HG03095 (cell line): ENCODE results near the gene LCA5L.

Source experiments
- ATAC-seq: cut with Tn5 transposase; IDR thresholded peaks from one replicate; pipeline ENCODE4 v1.9.1; 2021; ENCODE audit warnings: moderate library complexity; ENCODE audit not compliant: unreplicated experiment

Gene LCA5L

DNA sequence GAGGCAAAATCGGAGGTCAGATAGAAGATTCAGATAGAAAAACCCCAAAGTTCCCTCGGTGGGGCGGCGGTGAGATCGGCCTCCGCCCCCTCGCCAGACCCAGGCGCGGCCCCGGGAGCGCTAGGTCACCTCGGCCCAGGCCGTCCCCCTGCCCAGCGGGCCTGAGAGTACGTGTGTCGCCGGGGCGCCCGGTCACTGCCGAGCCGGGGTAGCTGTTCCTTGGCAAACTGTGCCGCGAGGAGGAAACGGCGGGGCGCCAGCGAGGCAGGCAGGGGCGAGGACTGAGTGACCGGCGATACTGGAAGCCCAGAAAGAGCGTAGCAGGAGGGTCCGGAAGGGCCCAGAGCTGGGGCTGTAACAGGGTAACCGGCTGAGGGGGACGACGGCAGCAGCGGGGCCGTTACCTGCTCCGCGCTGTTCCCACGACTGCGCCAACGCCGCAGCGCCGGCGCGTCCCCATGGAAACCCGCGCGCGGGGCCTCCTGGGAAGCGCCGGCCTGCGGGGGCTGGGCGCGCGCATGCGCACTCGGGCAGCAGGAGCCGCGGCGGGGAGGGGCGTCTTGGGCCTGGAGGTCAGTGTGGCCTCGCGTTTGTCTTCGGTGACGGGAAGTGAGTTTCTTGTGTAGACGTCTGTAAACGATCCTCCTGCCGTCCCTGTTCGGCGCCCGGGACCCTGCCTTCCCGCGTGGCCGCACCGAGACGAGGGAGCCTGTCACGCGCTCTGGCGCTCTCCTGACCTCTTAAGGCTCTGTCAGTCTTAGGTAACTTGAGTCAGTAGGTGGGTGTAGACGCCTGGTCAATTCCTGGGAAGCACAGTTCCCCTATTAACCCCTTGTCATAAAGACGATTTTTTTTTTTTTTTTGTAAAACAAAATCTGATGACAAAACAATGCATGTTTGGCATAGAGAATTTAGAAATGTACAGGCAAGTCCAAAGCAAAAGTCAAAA lies at the start of gene LCA5L:
Gene LCA5L (minus strand): TSS at position 458 of the 949 bp plus-strand sequence. CDS start 17,285 bp downstream, outside the sequence.
- peak; percentile 93 for ATAC-seq

DNA sequence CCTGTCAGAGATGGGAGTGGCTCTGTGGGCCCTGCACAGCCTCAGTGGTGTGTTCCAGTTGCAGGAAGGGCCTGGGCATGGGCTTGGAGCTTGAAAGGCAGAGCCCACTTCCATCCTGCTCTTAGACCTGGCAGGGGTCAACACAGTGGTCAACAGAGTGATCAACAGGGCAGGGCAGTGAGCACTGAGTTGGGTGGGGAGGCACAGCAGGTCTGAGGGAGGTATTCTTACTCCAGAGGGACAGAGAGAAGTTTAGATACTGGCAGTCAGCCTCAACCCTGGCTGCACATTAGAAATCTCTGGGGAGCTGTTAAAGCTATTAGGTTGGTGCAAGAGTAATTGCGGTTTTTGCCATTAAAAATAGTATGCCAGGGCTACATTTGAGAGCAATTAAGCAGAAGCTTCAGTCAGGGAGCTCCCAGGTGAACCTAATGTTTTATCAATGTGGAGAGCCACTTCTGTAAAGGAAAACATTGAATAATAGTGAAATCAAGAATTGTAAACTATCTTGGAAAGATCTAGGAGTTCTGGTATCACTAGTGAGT lies 43.9 kb upstream of the LCA5L start:
- ATAC-seq: no peak

DNA sequence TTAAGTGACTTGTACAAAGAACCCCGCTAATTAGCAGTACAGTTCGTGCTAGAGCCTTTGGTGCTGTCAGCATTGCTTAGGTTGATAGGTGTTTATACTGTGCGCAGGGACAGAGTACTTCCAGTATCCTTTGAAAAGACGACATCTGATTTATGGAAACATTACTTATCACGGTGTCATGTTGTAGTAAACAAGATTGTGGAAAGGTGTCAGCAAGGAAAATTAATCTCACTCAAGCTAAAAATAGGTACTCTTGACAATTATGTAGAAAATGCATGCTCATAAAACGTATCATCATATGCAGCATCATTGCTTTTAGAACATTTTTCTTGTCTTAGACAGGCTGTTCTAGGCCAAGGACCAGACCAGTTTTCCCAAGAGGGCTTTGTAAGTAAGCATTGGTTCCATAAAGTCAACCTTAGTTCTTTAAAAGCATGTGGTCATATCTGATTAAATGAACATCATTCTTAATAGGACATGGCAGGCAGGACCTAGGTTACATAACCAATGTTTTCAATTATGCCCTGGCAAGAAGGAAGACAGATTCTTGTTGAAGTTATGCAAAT lies 39.2 kb upstream of the LCA5L start:
- ATAC-seq: no peak

DNA sequence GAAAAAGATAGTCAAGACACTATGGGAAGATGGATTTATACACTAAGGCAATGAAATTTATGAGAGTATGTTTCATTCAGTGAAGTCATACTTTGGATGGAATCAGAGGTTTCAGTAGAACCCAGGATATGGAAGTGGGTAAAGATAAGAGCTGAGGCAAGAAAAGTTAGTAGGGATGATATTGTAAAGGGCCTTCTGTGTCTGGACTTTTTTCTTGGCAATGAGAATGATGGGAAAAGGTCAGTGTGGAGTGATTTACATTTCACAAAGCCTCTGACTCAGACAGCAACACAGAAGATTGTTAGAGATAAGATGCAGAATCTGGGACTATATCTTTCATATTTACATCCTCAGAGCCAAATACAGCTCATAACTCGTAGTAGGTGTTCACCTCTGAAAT lies 38.3 kb upstream of the LCA5L start:
- no peak for ATAC-seq

DNA sequence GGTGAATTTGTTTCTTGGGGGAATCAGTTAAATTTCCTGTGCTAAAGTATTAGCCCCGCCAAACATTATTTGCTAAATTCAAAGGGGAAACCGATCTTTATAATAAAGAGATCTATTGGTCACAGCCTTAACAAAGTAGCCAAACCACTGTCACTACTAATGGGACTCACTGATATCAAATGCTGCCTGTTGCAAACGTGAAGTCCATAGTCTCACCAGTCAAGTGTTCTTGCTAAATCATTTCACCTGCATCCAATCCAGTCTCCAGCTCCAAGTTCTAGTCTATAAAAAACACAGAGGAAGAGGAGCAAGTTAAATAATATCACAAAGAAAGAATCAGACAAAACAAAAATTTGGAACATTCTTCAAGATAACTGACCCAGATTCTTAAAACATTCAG lies 36.3 kb upstream of the LCA5L start:
- no peak for ATAC-seq

DNA sequence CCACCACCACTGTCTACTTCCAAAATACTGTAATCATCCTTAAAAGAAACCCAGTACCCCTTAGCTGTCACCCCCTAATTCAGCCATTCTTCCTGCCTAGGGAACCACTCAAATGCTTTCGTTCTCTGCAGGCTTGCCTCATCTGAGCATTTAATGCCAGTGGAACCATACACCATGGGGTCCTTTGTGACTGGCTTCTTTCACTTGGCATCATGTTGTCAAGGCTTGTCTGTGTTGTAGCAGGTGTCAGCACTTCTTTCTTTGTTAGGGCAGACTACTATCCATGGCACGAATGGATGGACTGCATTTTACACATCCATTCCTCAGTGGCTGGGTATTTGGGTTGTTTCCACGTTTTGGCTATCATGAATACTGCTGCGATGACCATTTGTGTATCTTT lies 34.7 kb upstream of the LCA5L start:
- no peak for ATAC-seq

DNA sequence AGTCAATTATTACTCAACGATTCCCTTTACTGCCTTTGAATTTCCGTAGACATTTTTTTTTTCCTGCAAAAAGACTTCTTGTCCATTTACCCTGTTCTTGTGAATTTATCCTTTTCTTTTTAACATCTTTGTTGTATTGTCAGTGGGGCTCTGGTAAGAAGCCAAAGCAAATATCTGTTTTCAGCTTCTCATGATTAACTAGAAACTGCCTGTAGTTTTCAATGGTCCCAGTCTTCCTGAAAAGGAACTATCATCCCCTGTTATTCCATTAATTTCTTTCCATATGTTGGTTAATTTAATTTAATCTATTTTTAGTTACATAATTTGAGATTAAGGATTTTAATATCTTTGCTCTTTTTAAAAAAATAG lies 34.2 kb upstream of the LCA5L start:
- ATAC-seq: no peak

DNA sequence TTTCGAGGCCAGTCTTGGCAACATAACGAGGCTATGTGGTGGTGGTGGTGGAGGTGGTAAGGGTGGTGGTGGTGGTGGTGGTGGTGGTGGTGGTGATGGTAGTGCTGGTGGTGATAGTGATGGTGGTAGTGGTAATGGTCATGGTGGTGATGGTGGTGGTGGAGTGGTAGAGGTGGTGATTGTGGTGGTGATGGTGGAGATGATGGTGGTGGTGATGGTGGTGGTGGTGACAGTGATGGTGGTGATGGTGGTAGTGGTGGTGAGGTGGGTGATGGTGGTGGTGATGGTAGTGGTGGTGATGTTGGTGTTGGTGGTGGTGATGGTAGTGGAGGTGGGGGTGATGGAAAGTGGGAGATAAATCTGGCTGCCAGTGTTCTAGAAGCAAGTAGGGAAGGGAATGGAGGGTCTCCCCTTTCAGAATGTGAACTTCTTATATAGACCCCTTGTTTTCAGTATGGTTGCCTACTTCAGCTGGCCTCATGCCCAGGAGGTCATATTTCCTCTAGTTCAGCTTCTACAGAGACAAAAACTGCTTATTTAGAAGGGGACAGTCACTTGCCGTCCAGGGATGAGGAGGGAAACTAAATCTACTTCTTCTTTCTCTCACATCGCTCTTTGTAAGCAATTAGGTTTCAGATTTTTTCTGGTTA lies 33.7 kb upstream of the LCA5L start:
- no peak for ATAC-seq

DNA sequence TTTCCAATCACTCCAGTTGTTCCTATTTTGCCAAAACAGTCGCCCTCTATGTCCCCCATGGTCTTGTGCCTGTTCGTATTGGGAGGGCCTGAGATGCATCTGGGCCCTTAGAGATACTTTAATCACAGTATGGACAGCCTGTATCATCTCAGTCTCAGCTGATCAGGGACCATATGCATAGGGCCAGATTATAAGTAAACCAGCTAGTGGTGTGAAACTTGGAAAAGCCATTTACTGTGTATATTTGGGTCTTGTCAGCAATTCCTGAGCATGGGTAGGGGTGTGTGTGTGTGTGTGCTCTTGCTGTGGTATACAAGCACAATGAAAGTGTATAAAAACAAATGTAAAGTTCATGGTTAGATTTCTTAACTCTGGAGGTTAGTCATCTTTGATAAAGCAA lies 29.0 kb upstream of the LCA5L start:
- no peak for ATAC-seq

DNA sequence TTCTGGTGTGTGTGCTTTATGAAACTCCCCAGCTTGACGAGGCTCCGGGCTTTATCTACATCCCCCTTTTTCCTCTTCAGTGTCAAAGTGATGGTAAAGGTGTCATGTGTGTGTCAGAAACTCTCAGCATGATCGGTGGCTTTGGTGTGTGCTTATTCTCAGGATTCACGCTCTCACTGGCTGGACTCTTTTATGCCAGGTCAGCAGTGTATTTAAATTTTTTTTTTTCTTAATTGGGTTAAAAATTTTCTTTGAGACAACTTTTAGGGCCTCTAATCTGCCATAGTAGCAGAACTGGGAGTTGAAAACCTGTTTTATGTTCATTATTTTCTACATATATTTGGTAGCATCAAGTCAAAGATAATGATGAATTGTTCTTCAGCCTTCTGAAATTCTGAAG lies 27.2 kb upstream of the LCA5L start:
- no peak for ATAC-seq

DNA sequence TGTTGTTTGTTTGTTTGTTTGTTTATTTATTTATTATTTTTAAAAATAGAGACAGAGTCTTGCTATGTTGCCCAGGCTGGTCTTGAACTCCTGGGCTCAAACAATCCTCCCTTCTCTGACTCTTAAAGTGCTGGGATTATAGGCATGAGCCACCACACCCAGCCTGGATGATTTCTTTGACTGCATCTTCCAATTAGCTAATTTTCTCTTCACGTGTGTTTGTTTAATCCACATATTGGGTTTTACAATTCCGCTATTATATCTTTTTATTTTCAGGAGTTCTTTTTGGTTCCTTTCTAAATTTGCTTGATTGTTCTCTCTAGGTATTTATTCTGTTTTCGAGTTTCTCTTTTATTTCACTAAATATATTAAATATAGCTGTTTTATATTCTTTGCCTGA lies 26.0 kb upstream of the LCA5L start:
- ATAC-seq: no peak

DNA sequence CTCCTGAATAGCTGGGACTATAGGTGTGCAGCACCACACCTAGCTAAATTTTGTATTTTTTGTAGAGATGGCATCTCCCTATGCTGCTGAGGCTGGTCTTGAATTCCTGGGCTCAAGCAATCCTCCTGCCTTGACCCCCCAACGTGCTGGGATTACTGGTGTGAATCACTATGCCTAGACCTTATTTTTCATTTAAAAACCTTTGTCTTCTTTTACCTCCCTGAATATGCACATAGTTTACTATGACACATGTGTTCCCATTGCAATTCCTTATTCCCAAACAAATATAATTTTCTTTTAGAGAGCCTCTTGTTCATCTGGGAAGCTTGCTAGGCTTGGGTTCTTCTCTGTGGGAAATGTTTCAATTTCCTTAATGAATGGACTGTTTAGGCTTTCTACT lies 23.0 kb upstream of the LCA5L start:
- no peak for ATAC-seq

DNA sequence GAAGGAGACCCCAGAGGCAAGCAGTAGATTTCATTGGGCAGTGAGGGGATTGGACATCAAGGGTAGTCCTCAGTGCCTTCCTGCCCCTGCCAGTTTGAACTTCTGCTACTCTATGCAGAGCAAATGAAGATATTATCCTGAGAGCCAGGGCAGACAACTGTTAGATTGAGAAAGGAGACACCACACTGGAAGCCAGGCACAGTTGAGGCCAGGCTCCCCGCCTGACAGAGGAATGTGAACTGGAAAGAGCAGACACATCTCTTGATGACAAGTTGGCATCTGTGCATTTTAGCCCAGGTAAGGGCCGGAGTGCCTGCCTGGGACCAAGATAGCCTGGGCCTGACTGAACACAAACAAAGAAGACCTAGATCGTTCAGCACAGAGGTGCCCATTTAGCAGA lies 22.2 kb upstream of the LCA5L start:
- no peak for ATAC-seq

DNA sequence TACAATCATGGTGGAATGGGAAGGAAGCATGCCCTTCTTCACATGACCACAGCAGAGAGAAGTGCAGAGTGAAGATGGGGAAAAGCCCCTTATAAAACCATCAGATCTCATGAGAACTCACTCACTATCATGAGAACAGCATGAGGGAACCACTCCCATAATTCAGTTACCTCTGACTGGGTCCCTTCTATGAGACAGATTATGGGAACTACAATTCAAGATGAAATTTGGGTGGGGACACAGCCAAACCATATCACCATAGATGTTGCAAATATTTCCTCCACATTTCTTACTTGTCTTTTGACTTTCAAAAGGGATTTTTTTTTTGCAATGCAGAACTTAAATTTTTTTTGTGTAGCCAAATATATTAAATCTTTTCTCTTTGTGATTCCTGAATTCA lies 21.0 kb upstream of the LCA5L start:
- no peak for ATAC-seq

DNA sequence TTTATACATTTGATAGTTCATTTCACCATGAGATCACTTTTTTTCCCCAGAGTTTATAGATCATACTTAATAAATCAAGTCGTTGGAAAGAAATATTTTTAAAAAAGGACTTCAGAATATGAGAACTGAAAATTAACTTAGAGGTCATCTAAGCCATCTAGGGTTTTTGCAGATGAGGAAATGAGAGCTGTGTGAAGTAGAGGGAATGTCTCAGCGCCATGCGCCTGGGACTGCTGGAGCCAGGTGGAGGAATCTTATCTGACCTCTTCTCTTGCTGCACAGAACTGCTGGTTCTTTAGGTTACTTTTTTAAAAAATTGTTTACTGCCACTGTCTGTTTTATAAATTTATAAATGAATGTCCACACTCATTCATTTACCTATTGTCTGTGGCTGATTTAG lies 17.7 kb upstream of the LCA5L start:
- ATAC-seq: no peak

DNA sequence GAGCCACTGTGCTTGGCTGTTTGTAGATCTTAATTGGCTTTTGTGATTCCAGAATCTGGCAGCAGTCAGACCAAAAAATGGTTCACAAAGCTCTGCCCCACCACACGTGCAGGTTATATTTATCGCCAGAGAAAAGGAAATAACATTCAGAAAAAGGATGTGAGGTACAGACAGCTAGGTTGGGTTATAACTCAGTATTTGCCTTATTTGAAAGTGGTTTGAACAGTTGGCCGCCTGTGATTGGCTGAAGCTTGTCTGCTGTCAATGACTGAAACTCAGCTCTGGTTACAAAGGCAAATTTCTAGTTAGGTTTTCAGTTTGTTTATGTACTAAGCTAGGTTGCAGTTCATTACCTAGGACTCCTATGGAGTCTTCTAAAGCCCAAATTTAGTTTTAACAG lies 15.8 kb upstream of the LCA5L start:
- no peak for ATAC-seq

DNA sequence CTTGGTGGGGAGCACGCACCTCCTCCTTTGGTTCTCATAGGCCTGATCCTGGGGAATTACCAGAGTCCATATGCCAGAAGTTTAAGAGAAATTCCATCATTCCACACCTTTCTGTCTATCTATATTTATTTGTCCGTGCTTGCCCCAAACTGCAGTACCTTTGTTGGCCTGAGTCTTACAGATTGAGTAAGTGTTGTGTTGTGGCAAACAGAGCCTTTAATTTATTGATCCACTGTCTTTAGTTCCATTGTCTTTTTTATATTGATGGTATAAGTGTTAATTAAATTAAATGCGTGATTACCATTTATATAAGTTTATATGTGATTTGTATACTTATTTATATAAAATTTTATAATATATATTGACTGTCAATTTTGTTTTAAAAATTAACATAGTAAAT lies 11.1 kb upstream of the LCA5L start:
- ATAC-seq: no peak

DNA sequence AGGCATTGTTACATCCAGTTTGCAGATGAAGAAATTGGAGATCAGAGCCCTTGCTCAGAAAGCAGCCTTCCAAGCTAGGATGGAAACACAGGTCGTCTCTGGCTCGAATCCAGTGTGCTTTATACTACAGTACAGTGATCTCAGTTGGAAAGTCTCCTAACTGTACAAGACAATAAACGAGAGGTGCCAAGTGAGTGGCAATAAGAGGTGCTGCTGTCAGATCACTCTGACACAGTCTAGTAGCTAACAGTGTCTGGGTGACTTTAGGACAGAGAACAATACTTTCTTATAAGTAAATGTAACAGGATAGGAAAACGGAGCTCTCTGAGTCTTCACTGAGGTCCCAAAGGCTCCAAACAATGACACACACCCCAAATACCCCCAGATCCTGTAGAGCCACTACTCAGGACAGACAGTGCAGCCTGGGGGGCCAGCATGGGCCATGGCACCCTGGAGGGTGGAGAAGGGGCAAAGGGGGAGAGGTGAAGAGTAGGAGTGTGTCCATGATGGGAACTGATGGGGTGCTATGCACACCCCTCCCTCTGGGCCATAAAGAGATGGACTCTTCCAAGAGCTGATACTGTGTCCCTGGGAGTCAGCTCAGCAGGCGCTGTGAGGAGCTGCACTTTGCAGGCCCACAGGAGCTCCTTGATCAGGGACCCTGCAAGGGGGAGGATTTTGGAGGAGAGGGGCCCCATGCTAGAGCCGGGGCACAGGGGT lies 9.5 kb upstream of the LCA5L start:
- no peak for ATAC-seq

DNA sequence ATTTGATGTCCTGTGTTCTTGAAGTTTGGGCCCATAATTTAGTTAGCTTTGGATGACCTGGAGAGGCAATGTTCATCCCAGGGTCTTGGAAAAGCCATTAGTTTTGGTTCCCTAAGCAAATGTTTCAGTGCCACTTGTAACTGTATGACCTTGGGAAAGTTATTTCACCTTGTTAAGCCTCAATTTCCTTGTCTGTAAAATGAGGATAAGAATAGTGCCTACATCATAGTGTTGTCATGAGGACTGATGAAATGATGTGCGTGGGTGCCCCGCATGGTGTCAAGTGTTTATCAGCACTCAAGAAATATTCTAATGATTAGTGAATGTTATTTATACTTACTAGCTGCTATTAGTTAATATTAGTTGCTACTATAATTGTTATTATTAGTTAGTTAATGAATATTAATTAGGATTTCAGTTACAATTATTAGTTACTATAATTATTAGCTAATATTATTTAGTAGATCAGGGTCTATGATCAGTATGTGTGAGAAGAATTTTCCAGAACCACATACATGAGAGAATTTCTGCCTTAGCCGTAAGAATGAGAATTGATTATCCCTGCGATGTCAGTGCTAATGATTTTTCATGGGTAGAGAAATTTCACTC lies 8.1 kb upstream of the LCA5L start:
- no peak for ATAC-seq

DNA sequence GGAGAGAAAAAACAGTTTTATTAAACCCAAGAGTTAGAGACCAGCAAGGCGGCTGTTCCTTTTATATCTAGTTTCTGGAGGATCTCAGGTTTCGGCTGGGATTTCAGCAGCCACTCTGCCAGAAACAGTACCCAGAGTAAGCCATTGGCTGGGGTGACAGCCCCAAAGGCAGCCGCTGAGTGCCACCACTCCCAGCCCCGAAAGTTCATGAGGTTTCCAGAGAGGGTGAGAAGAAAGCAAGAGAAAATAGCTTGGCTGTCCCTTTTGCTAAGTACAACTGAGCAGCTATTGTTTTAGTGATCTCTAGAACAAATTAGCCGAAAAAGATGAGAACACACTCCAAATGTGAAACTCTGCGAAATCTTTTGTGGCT lies 7.4 kb upstream of the LCA5L start:
- no peak for ATAC-seq
